ENCODE measurements around the gene PRKCZ.

The PRKCZ gene

GRCh38 chr1:2079396-2080085 lies 29.3 kb downstream of the PRKCZ start:
- FAIRE-seq (no peak), DNase-seq (ENCODE audit: insufficient read length, low spot score) (no peak)
- no peak for TF ChIP-seq TAF1 (IDR thresholded peaks at IDR 0.05; ENCODE audit: low read depth, low read length)
- no peak for TF ChIP-seq POLR2A (IDR thresholded peaks at IDR 0.05; ENCODE audit: low read depth, low read length)
- TF ChIP-seq POU2F2 (IDR thresholded peaks at IDR 0.05; ENCODE audit: low read depth, low read length), result no peak
- no peak for TF ChIP-seq SPI1 (IDR thresholded peaks at IDR 0.05; ENCODE audit: low read depth, low read length)
- no peak for TF ChIP-seq PAX5 (IDR thresholded peaks at IDR 0.05; ENCODE audit: insufficient read depth, low read length, severe bottlenecking)

- DNase-seq (ENCODE audit: insufficient read length, low spot score), result no peak
These were observed 29.9 kb downstream of the PRKCZ start for GRCh38 chr1:2080140-2080539.

GRCh38 chr1:2080884-2081283 lies 30.7 kb downstream of the PRKCZ start:
- FAIRE-seq, result no peak
- TF ChIP-seq TAF1 (IDR thresholded peaks at IDR 0.05; ENCODE audit: low read depth, low read length) (no peak), SPI1 (IDR thresholded peaks at IDR 0.05; ENCODE audit: low read depth, low read length) (no peak)
- DNase-seq (ENCODE audit: insufficient read length, low spot score), result no peak

More at GRCh38 chr1:2080140-2080539, 29.9 kb downstream of the PRKCZ start:
- no peak for TF ChIP-seq SPI1 (IDR thresholded peaks at IDR 0.05; ENCODE audit: low read depth, low read length)
- FAIRE-seq, result no peak

- DNase-seq (ENCODE audit: insufficient read length, low spot score), result no peak
- FAIRE-seq, result no peak
- TF ChIP-seq SPI1 (IDR thresholded peaks at IDR 0.05; ENCODE audit: low read depth, low read length) (no peak), POLR2AphosphoS5 (IDR thresholded peaks at IDR 0.05; ENCODE audit: low read depth, low read length) (no peak), PAX5 (IDR thresholded peaks at IDR 0.05; ENCODE audit: insufficient read depth, low read length, severe bottlenecking) (no peak), POLR2A (IDR thresholded peaks at IDR 0.05; ENCODE audit: low read depth, low read length) (no peak), POU2F2 (IDR thresholded peaks at IDR 0.05; ENCODE audit: low read depth, low read length) (no peak)
These were observed 31.2 kb downstream of the PRKCZ start for GRCh38 chr1:2081326-2081885.

DNA sequence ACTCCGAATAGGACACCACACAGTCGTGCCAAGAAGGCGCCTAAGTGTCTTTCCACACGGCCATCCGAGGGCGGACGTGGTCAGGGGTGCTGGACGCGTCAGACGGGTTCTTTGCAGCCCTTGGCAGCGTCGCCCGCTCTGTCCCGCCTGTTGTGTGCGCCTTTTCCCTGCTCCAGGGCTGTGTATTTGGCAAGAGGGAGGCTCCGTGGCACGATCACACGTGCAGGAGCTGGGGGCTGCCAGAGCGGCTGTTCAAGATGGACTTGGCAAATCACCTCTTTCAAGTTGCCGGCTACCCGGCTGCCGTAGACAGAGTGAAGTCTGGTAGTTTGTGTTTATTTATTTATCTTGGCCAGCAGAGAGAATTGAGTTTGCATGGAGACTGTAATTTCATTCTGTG lies 31.9 kb downstream of the PRKCZ start:
- FAIRE-seq (no peak), DNase-seq (ENCODE audit: insufficient read length, low spot score) (no peak)
- TF ChIP-seq POU2F2 (IDR thresholded peaks at IDR 0.05; ENCODE audit: low read depth, low read length) (no peak), POLR2AphosphoS5 (IDR thresholded peaks at IDR 0.05; ENCODE audit: low read depth, low read length) (no peak), POLR2A (IDR thresholded peaks at IDR 0.05; ENCODE audit: low read depth, low read length) (no peak), SPI1 (IDR thresholded peaks at IDR 0.05; ENCODE audit: low read depth, low read length) (no peak), PAX5 (IDR thresholded peaks at IDR 0.05; ENCODE audit: insufficient read depth, low read length, severe bottlenecking) (no peak), TAF1 (IDR thresholded peaks at IDR 0.05; ENCODE audit: low read depth, low read length) (no peak)

GRCh38 chr1:2083666-2084065 lies 33.5 kb downstream of the PRKCZ start:
- FAIRE-seq (no peak), DNase-seq (ENCODE audit: insufficient read length, low spot score) (no peak)
- TF ChIP-seq POLR2AphosphoS5 (IDR thresholded peaks at IDR 0.05; ENCODE audit: low read depth, low read length) (no peak), PAX5 (IDR thresholded peaks at IDR 0.05; ENCODE audit: insufficient read depth, low read length, severe bottlenecking) (no peak), SPI1 (IDR thresholded peaks at IDR 0.05; ENCODE audit: low read depth, low read length) (no peak), POU2F2 (IDR thresholded peaks at IDR 0.05; ENCODE audit: low read depth, low read length) (no peak), TAF1 (IDR thresholded peaks at IDR 0.05; ENCODE audit: low read depth, low read length) (no peak), POLR2A (IDR thresholded peaks at IDR 0.05; ENCODE audit: low read depth, low read length) (no peak)

DNA sequence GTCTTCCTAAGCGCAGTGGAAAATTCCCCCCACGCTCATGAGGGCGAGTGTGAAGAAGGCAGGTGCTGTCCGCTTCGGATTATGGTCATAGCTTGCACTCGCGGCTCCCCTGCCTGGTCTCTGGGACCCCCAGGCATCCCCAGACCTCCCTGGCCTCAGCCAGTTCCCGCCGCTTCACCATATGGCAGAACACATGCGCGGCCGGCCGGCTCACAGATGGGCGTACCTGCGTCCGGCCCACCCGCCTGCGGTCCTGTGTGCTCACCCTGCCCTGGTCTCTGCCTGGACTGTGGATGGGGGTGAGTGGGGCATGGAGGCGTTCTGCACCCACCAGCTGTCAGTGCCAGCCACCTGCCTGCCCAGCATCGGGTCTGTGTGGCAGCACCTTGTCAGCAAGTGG lies 34.1 kb downstream of the PRKCZ start:
- FAIRE-seq (no peak), DNase-seq (ENCODE audit: insufficient read length, low spot score) (no peak)
- TF ChIP-seq POLR2AphosphoS5 (IDR thresholded peaks at IDR 0.05; ENCODE audit: low read depth, low read length) (no peak), TAF1 (IDR thresholded peaks at IDR 0.05; ENCODE audit: low read depth, low read length) (no peak), PAX5 (IDR thresholded peaks at IDR 0.05; ENCODE audit: insufficient read depth, low read length, severe bottlenecking) (no peak), SPI1 (IDR thresholded peaks at IDR 0.05; ENCODE audit: low read depth, low read length) (no peak), POLR2A (IDR thresholded peaks at IDR 0.05; ENCODE audit: low read depth, low read length) (no peak)

DNA sequence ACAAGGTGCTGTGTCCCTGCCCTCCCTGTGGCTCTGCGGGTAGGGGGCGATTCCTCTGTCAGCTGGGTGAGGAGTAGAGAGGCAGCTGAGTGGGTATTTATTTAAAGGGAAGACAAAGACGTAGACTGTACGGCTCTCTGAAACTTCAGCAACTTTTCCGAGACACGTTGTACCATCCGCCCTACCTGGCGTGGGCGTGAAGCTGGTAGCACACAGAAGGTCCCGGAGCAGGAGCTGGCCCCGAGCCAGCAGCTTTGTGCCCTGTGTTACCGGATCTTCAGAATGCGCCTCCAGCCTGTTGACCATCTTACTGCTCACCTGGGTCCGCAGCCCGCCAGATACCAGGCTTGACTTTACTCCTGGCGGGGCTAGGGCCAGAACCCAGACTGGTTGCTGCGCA lies 34.9 kb downstream of the PRKCZ start:
- no peak for DNase-seq (ENCODE audit: insufficient read length, low spot score)
- FAIRE-seq, result no peak
- TF ChIP-seq POU2F2 (IDR thresholded peaks at IDR 0.05; ENCODE audit: low read depth, low read length), result no peak
- no peak for TF ChIP-seq POLR2A (IDR thresholded peaks at IDR 0.05; ENCODE audit: low read depth, low read length)
- TF ChIP-seq TAF1 (IDR thresholded peaks at IDR 0.05; ENCODE audit: low read depth, low read length), result no peak
- no peak for TF ChIP-seq PAX5 (IDR thresholded peaks at IDR 0.05; ENCODE audit: insufficient read depth, low read length, severe bottlenecking)
- TF ChIP-seq POLR2AphosphoS5 (IDR thresholded peaks at IDR 0.05; ENCODE audit: low read depth, low read length), result no peak
- TF ChIP-seq SPI1 (IDR thresholded peaks at IDR 0.05; ENCODE audit: low read depth, low read length), result no peak

DNA sequence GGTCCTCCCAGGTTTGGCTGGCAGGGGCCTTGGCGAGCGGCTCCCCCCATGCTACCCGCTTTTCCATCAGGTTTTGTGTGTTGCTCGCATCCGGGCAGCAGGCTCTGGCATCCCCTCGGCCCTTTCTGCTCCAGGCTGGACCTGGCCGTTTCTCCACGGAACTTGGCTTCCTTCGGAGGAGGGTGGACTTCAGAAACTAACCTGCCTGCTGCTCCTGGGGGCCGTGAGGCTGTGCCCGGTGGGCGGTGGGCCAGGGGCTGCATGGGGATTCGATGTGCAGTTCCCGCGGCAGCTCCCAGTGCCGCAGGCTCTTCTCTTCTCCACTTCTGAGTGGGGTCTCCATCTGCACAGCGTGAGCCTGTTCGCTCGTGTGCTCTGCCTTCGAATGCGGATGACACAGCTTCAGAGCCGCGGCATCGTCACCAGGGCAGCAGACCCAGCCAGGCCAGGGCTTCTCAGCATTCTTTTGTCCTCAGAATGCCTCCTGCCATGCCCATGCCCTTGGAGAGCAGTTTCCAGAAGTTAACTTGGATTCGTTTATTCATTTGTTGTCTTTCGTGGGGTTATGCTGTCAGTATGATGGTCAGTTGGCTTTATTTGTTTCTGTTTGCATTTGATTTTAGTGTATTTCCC lies 36.4 kb downstream of the PRKCZ start:
- FAIRE-seq (no peak), DNase-seq (ENCODE audit: insufficient read length, low spot score) (no peak)
- TF ChIP-seq SPI1 (IDR thresholded peaks at IDR 0.05; ENCODE audit: low read depth, low read length), result no peak
- no peak for TF ChIP-seq POLR2A (IDR thresholded peaks at IDR 0.05; ENCODE audit: low read depth, low read length)
- TF ChIP-seq POLR2AphosphoS5 (IDR thresholded peaks at IDR 0.05; ENCODE audit: low read depth, low read length), result no peak
- TF ChIP-seq PAX5 (IDR thresholded peaks at IDR 0.05; ENCODE audit: insufficient read depth, low read length, severe bottlenecking), result no peak
- no peak for TF ChIP-seq TAF1 (IDR thresholded peaks at IDR 0.05; ENCODE audit: low read depth, low read length)
- TF ChIP-seq POU2F2 (IDR thresholded peaks at IDR 0.05; ENCODE audit: low read depth, low read length), result no peak

DNA sequence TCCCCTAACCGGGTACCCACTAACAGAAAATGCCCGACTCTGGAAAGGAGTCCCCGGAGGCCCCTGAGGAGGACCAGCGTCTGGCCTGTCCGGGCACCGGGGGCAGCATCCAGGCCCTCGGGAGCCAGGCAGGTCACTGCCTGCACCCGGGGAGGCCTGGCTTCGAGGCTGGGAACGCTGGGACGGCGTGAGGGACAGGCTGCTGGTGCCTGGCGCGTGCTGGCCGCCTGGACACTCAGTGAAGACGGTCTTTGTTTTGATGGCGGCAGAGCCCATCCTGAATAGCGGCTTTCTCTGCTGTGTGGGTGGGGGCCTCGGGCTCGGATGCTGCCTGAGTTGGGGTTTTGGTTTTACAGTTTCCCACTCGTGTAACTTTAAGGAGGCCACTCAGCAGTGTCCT lies 37.6 kb downstream of the PRKCZ start:
- DNase-seq (ENCODE audit: insufficient read length, low spot score) (no peak), FAIRE-seq (no peak)
- no peak for TF ChIP-seq TAF1 (IDR thresholded peaks at IDR 0.05; ENCODE audit: low read depth, low read length)
- TF ChIP-seq PAX5 (IDR thresholded peaks at IDR 0.05; ENCODE audit: insufficient read depth, low read length, severe bottlenecking), result no peak
- no peak for TF ChIP-seq POU2F2 (IDR thresholded peaks at IDR 0.05; ENCODE audit: low read depth, low read length)
- TF ChIP-seq SPI1 (IDR thresholded peaks at IDR 0.05; ENCODE audit: low read depth, low read length), result no peak
- no peak for TF ChIP-seq POLR2A (IDR thresholded peaks at IDR 0.05; ENCODE audit: low read depth, low read length)
